KMS-11 (cell line): ENCODE results near the gene RAB11A.

Source experiments
- H2AFZ ChIP-seq: fragments of 200-600 bp; sonication (generic); 2 replicates; pipeline ENCODE4 v1.6.1; 2016; ENCODE audit warnings: antibody characterized with exemption, mixed run types, low read depth
- H3K27ac ChIP-seq: fragments of 200-600 bp; sonication (generic); 2 replicates; pipeline ENCODE4 v1.6.1; 2016; ENCODE audit warnings: mild to moderate bottlenecking, mixed run types
- H3K27me3 ChIP-seq: fragments of 200-600 bp; sonication (generic); 2 replicates; pipeline ENCODE4 v1.6.1; 2017; ENCODE audit warnings: mild to moderate bottlenecking, low read depth, mixed run types, moderate library complexity; ENCODE audit not compliant: insufficient read depth
- H3K36me3 ChIP-seq: fragments of 200-600 bp; sonication (generic); 2 replicates; pipeline ENCODE4 v1.6.1; 2017; ENCODE audit warnings: mild to moderate bottlenecking, mixed run types; ENCODE audit not compliant: insufficient read depth
- H3K4me1 ChIP-seq: fragments of 200-600 bp; sonication (generic); 2 replicates; pipeline ENCODE4 v1.6.1; 2016; ENCODE audit warnings: mild to moderate bottlenecking, low read depth, mixed run types; ENCODE audit not compliant: poor library complexity, severe bottlenecking
- H3K4me2 ChIP-seq: fragments of 200-600 bp; sonication (generic); 2 replicates; pipeline ENCODE4 v1.7.0; 2016; ENCODE audit warnings: mild to moderate bottlenecking, mixed run types
- H3K4me3 ChIP-seq: fragments of 200-600 bp; sonication (generic); IDR thresholded peaks from 2 replicates; pipeline ENCODE4 v1.6.1; 2017; ENCODE audit warnings: low read depth, low read length, mixed read lengths; ENCODE audit not compliant: insufficient read depth
- H3K79me2 ChIP-seq: fragments of 200-600 bp; sonication (generic); 2 replicates; pipeline ENCODE4 v1.6.1; 2016; ENCODE audit warnings: low read depth, mixed run types; ENCODE audit not compliant: insufficient read depth
- H3K9ac ChIP-seq: fragments of 200-600 bp; sonication (generic); 2 replicates; pipeline ENCODE4 v1.6.1; 2016; ENCODE audit warnings: mild to moderate bottlenecking, mixed run types
- H4K20me1 ChIP-seq: fragments of 200-600 bp; sonication (generic); 2 replicates; pipeline ENCODE4 v1.6.1; 2016; ENCODE audit warnings: mild to moderate bottlenecking, mixed run types; ENCODE audit not compliant: insufficient read depth
- CTCF ChIP-seq: fragments of 200-600 bp; sonication (generic); conservative IDR thresholded peaks from 2 replicates; pipeline ENCODE4 v1.6.1; 2017; ENCODE audit warnings: low read depth, mild to moderate bottlenecking, antibody characterized with exemption, low read length, moderate library complexity, mixed read lengths

The RAB11A gene

GRCh38 chr15:65925338-65925737 is 56.0 kb downstream of the RAB11A start:
- Histone ChIP-seq H3K9ac (no peak overlapping the region), H3K4me3 (no peak overlapping the region), H3K79me2 (no peaks in the 10 kb centered on the region), H3K27ac (no peak overlapping the region), H3K27me3 (no peaks in the 10 kb centered on the region), H4K20me1 (no peaks in the 10 kb centered on the region), H3K4me1 (peaks cover 10% of the 10 kb centered on the region), H3K4me2 (no peak overlapping the region), H3K36me3 (no peaks in the 10 kb centered on the region), H2AFZ (no peak overlapping the region)
- no peak for TF ChIP-seq CTCF

- Histone ChIP-seq H2AFZ (no peak overlapping the region), H3K27me3 (no peaks in the 10 kb centered on the region), H3K4me3 (no peak overlapping the region), H3K4me1 (no peaks in the 10 kb centered on the region), H4K20me1 (no peaks in the 10 kb centered on the region), H3K4me2 (no peak overlapping the region), H3K36me3 (no peaks in the 10 kb centered on the region), H3K27ac (no peak overlapping the region), H3K79me2 (no peaks in the 10 kb centered on the region), H3K9ac (no peak overlapping the region)
- no peak for TF ChIP-seq CTCF
Measured at GRCh38 chr15:65926459-65926858, 57.2 kb downstream of the RAB11A start.

GRCh38 chr15:65926899-65927298 is 57.6 kb downstream of the RAB11A start:
- Histone ChIP-seq H3K27me3 (no peaks in the 10 kb centered on the region), H3K4me1 (no peaks in the 10 kb centered on the region), H3K4me2 (no peak overlapping the region), H4K20me1 (no peaks in the 10 kb centered on the region), H3K36me3 (no peaks in the 10 kb centered on the region), H2AFZ (no peak overlapping the region), H3K9ac (no peak overlapping the region), H3K79me2 (no peaks in the 10 kb centered on the region), H3K27ac (no peak overlapping the region), H3K4me3 (no peak overlapping the region)
- TF ChIP-seq CTCF, result no peak

- no peak overlapping the region for H3K9ac ChIP-seq
- H3K4me2 ChIP-seq, result no peak overlapping the region
- H2AFZ ChIP-seq, result no peak overlapping the region
- no peak for TF ChIP-seq CTCF
- H3K79me2 ChIP-seq, result no peaks in the 10 kb centered on the region
- H4K20me1 ChIP-seq, result no peaks in the 10 kb centered on the region
- no peaks in the 10 kb centered on the region for H3K4me1 ChIP-seq
- H3K27ac ChIP-seq, result no peak overlapping the region
- H3K36me3 ChIP-seq, result no peaks in the 10 kb centered on the region
- H3K4me3 ChIP-seq, result no peak overlapping the region
- no peaks in the 10 kb centered on the region for H3K27me3 ChIP-seq
Measured at GRCh38 chr15:65927545-65927944, 58.3 kb downstream of the RAB11A start.
